OCI-LY1 (cell line): ENCODE data around the gene LDHAL6B.

Experiments used
- CTCF ChIP-seq: fragments of 200-600 bp; sonication (generic), shearing (Covaris generic); IDR thresholded peaks from 2 replicates; pipeline ENCODE4 v1.5.1; 2017; ENCODE audit warnings: mild to moderate bottlenecking, antibody characterized with exemption, low read length, moderate library complexity, mixed read lengths
- EZH2 ChIP-seq: fragments of 200-600 bp; sonication (generic), shearing (Covaris generic); IDR thresholded peaks from 2 replicates; pipeline ENCODE4 v1.8.0; 2017; ENCODE audit warnings: borderline replicate concordance, mixed run types, mild to moderate bottlenecking, antibody characterized with exemption, low read length, moderate library complexity, mixed read lengths

GRCh38 chr15:59232476-59232875, 25.8 kb downstream of the LDHAL6B start:
- no peak for TF ChIP-seq CTCF
- no peak for TF ChIP-seq EZH2
